ELR (cell line): ENCODE results near the gene RBM19.

Experiments
- DNase-seq: peaks from one replicate; pipeline ENCODE4 v3.0.0-alpha.2; 2015; ENCODE audit warnings: low read depth

The RBM19 gene

DNA sequence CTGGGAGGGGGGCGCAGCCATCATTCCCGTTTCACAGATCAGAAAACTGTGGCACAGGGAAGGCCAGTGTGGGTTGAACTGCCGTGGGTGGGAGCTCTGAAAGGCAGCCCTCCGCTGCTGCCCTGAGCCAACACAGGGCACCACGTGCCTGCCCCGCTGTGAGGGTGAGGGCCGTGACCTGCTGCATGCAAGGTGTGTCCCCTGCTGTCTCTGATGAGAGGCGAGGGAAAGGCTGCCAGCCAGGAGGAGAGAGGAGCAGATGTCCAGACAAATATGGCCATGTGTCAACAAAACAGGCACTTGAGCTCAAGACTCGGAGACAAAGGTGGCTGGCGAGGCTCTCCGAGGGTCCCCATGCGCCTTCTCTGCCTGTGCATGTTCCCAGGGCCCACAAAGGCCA lies 108.8 kb downstream of the RBM19 start:
- DNase-seq: no peak

DNA sequence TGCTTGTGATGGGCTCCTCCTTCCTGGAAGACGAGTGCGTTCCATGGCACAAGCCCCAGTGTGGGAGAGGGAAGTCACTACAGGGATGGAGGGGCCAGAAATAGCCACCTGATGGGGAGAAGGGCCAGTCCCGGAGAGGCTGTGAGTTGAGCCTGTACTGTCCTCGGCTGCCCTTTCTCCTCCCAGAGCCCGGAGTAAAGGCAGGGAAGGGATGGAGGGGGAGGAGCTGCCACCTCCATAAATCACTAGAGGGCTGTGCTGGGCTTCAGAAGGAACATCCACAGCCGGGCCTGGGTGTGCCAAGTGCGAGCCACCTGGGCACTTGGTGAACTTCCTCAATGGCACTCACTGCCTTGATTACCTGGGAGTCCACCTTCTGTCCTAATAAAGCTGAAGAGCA lies 110.1 kb downstream of the RBM19 start:
- DNase-seq: no peak

DNA sequence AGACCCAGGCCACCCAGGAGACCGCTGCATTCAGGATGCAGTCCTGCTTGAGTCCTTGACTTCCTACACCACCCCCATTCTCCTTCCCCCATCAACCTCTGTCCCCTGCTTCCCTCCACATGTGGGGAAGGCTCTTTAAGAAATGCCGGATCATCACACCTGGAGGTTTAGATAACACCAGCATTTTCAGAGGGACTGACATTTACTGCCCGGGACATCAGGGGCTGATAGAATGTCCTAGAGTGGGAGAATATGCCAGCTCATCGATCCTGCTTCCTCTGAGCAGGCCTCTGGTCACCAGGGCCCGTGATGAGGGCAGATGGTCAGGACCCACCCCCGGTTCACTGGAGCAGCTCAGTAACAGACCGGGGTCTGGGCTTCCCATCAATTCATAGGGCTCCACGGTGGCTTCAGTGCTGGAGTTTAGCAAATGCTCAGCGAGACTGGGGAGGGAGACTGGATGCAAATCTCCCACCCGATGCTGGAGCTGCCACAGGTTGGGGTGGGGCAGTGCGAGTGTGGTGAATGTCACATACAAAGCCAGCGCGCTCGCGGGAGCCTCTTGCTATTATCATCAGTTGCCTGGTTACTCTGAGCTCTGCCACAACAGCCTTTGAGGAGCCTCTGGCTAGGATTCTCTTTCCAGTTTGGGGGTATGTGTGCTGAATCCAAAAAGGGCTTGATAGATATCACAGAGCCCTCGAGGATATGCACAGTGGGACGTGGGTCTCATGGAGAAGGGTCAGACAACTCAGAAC lies 111.6 kb downstream of the RBM19 start:
- DNase-seq: no peak

DNA sequence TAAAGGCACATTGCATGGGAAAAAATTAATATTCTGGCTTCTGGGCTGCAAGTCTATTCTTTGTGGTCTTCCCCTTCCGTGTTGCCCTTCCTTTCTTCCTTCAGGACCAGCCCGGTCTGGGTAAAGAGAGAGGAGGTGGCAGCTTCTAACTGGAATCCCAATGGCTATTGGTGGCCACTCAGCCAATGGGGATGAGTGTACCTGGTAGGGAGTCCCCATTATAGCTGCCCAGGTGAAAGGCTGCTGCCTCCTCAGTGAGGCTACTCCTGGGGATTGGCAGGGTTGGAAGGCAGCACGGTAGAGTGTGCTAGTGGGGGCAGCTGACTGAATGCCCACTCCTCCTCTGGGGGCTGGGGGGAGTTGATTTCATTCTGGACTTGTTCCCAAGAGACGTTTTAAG lies 112.6 kb downstream of the RBM19 start:
- DNase-seq: no peak

DNA sequence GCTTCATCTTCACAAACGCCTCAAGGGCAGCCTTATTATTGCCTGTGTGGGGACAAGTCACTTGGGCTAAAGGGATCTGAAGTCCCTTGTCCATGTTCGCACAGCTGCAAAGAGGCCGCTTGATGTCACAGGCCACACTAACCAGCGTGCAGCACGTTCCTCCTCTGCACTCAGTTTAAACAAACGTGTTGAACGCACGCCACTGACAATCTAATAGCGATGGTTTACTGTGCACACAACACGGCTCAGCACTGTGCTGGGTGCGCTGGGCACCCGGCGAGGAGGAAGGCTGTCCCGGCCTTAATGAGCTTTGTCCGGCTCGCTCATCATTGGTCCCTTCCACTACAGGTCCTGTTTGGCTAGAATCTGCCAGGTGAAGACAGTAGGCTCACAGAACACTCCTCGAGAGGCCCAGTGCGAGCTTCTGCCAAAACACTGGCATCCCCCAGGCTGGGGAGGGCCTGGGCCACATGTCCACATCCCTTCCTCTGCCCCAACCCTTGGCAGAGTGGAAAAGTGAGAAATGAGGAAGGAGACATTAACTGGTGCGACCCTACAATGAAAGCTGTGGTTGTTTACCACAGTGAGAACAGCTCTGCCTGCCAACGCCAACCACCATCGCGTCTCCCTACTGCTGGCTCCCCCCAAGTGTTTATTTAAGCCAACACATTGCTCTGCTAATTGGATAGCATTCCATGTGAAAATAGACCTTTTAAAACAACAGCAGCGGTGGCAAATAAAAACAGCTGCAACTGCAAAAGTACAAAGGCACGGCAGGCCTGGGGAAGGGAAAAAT lies 113.2 kb downstream of the RBM19 start:
- no peak for DNase-seq

DNA sequence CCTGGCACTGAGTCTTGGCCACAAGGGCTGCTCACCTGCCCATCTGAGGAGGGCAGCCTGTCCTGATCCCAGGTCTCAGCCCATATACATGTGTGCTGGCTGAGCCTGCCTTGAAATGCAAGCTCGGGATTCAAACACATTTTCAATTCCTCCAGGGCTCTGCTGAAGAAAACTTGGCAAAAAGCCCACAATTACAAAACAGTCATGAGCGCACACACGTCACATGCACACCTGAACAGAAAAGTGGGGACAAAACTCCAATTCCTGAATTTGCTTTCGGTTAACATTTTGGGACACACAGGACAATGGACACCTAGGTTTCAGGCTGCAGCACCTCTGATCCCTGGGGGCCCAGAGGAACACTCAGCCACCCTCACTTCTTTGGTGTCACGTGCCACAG lies 113.9 kb downstream of the RBM19 start:
- DNase-seq: no peak

DNA sequence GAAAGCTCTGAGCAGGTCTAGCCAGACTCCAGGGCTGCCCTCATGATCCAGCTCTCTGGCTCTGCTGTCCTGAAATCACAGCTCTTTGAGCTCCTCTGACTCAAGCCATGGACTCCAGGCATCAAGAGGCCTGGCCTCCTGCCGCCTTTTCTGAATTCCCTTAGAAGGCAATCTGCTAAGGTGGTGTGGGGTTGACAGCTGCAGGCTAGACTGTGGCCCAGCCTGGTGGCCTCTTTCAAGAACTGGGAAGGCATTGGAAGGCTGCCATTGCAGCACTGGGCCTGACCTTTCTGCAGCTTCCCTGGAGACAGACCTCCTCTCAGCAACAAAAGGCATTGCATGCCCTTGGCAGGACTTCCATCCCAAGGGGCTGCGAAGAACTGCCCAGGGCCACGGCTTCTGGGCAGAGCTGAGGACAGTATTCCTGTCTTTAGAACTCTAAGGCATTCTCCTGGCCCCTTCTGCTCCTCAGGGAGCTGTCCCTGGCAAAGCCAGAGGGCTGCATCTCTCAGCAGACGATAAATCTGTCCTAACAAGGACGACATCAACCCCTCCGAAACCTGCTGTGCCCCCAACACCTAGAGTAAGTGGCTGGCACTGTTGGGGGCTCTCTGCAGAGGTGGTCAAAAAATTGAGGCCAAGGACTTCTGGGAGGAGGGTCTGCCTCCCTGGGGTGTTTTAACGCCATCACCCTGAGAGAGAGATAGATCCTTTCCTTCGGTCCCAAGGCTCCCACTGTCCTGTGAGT lies 115.6 kb downstream of the RBM19 start:
- DNase-seq: no peak

DNA sequence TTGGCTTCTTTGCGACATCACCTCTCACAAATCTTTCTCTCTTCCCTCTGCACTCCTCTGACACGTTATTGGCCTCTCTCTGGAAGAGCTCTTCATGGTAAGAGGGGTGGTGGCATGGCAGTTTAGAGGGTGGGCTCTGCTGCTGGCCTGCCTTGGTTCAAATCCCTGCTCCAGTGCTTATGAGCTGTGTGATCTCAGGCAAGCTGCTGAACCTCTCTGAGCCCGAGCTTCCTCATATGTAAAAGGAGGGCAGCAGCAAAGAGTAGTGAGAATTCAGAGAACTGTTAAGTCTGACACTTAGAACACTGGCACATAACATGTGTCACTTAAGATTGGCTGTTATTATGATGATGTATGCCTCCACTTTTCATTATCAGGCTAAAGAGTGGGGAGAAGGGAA lies 118.3 kb downstream of the RBM19 start:
- DNase-seq: no peak

DNA sequence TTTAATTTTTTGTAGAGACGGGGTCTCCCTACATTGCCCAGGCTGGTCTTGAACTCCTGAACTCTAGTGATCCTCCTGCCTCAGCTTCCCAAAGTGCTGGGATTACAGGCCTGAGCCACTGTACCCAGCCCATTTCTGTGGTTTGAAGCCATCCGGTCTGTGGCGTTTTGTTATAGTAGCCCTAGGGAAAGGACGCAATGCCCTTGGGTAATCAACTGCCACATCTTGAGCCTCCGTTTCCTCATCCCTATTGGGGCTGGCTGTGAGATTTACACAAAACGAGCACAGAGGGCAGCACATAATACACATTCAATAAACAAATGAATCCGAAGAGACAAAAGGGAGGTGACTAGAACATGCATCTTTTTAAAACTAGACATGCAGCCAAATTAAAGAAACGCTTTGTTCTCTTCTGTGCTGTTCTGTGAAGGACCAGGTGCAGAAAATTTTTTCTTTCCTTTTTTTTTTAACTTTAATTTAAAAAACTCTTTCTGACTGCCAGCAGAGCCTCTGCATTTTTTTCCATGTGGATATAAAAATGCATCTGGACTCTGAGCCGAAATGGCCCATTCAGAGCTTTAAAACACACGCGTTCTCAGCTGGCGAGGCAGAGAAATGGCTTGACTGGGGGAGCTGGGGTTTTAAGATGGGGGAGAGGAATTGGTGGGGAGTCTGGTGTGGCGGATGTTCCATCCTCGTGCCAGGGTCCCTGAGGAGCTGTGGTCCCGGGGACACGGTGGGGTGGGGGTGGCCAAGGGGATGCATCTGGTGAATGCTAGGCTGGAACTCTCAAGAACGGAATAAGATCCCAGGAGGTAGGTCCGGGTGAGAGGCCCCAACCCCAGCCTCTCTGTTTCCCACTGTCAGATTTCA lies 119.0 kb downstream of the RBM19 start:
- DNase-seq: no peak

DNA sequence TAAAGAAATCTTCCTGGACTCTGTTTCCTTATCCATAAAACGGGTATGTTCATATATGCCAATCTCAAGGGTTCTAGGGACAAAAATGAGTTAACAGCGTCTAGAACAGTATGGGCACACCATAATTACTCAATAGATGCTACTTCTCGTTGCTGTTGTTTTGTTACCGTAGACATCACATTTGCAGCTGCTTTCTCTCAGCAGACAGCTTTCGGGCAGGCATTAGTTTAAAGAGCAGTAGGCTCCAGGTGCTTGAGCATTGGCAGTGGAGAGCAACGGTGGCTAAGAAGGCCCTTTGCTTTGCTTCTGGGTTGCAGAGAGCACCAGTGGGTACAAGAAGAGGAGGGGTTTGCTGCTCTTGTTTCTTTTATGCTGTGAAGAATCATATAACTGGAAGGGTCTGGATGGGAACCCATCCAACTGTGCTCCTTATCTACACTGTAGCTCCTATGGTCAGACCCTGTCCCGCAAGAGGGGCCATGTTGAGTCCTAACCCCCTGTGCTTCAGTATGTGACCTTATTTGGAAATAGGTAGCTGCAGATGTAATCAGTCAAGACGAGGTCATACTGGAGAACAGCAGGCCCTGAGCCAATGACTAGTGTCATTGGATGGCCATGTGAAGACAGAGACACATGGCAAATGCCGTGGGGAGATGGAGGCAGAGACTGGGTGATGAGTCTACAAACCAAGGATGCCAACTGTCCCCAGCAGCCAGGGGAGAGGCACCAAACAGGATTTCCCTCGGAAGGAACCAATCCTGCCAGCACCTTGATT lies 120.0 kb downstream of the RBM19 start:
- DNase-seq: no peak

DNA sequence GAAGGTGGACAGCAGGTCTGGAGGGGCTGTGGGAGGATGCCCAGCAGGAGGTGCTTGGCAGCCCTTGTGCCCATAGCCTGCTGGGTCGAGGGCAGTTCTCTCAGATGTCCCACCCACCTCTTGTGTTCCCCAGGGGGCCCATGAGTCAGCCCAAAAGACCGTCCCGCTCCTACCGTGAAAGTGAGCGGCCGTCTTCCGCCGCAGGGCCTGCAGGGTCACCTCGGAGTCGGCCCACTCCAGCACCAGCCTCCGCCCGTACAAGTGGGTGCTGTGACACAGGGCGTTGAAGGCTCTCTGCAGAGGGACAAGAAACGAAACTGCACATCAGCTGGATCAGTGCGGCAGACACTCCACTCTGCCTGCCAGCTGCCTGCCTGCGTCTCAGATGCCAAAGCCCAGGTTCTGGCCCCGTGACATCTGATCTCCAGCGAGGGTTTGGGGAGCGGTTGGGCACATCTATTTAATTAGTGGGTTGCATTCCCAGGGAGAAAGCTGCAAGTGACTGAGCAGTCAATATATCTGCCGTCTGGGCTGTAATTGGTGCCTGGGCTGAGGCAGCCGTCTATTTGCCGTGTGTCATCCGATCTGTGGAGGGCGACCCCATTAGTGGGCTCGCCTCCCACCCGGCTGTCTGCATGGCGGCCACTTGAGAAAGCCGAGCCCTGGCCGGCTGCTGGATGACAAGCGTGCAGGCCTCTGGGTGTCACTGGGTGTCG lies 121.5 kb downstream of the RBM19 start:
- no peak for DNase-seq

DNA sequence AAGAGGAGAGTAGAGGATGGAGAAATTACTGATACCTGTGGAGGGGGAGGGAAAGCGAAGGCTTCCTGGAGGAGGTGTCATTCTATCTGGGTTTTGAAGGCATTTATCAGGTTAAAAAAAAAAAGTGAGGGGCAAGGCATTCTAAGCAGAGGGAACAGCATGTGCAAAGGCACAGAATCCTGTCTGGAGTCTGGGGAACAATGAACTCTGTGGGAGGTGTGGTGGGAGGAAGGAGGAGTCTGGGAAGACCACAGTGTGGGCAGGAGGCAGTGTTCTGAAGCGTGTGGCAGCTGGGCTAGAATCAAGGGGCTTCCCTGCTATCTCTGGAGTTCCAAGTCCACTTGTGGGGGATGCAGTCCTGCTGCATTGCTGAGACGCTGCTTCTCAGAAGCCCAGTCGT lies 123.4 kb downstream of the RBM19 start:
- DNase-seq: no peak

DNA sequence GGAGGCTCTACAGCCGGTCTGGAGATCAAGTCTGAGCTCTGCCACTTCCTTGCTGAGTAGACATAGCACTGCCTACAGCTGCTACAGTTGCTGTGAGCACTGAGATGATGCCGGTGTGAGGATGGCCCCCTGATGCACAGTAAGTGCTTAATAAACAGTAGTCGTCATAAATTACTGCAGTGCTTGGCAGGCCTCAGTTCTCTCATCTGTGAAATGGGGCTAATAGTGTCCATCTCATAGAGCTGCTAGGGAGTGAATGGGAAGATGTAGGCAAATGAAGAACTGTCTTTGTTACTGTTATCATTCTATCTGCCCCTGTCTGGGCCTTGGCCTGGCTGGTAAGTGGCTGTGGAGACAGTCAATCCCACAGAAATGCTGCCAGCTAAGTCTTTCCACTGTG lies 124.3 kb downstream of the RBM19 start:
- DNase-seq: no peak

DNA sequence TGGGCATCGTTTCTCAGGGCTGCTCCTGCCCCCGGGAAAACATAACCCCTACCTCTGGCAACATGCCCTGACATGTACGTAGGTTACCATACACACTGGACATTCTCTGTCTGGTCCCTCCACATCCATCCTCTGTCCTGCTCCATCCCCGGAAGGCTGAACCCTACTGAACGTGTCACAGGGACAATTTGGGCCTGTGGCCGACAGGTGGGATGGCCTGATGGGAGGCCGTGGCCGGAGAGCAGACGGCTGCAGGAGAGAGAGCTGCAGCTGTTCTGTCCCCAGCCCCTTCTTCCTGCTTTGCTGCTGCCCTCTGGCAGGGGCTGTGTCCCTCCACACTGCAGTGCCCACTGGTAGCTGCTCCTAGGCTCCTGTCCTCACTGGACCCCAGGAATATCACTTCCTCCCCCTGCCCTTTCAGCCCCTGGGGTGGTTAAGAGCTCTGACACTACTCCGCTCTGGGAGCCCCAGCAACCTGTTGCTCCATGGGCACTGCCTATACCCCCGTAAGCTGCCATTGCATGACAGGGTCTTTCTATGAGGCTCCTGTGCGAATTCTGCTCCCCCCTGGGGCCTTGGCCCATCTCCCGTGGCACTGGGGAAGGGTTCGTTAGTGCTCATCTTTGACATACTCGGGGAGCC lies 125.6 kb downstream of the RBM19 start:
- DNase-seq: no peak

DNA sequence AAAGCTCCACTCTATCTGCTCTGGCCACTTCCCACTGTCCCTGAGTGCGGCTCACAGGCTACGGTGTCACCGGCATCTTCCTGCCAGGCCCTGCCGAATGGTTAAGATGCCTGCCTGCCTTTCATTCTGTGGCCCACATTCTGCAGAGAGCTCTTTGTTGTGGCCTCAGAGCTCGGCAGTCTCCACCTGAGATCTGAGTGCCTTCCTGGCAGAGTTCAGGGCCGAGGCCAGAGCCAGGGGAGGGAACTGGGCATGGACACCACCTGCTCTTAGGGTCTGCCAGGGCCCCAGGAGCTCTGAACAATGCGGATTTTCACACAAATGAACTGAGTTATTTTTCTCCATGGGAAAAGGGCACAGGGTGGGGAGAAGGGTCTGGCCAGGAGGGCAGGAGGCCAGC lies 127.2 kb downstream of the RBM19 start:
- no peak for DNase-seq

DNA sequence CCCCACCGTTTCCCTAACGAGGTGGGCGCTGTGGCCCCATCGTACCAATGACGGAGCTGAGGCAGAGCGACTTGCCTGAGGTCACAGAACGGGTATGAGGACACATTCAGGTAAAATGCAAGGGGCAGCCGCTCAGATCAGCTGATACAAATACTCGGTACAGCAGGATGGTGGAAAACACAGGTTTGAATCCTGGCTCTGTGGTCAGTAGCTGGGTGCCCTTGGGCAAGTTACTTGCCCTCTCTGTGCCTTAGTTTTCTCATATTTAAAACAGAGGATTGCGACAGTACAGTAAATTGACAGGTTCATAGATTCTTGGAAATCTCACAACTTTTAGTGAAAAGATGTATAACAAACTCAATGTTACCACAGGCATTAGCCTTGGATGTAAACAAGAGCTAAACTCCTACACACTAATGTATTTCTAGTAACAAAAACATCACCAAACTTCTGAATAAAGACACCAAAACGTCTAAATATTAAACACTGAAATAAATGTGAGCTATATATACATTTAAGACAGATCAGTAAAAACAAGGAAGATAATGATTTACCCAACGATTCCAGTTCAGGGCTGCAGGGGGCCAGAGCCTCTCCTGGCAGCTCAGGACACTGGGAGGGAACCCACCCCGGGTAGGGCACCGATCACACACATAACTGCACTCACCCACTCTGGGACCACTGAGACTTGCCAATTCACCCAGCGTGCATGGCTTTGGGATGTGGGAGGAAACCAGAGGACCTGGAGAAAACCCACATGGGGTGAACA lies 128.4 kb downstream of the RBM19 start:
- no peak for DNase-seq

DNA sequence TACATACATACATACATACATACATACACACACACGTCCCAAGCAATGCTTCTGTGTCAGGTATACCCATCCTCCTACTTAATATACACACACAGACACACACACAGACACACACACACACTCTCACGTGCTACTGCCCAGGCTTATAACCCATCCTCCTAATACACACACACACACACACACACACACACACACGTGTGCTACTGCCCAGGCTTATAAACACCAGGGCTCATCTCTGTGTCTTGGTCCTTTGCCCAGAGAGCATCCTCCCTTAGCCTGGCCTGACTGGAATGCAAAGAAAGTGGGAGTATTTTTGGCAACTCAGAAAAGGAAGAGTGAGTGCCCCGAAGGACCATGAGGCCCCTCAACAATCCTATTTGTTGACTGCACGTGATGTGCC lies 129.0 kb downstream of the RBM19 start:
- DNase-seq: no peak

DNA sequence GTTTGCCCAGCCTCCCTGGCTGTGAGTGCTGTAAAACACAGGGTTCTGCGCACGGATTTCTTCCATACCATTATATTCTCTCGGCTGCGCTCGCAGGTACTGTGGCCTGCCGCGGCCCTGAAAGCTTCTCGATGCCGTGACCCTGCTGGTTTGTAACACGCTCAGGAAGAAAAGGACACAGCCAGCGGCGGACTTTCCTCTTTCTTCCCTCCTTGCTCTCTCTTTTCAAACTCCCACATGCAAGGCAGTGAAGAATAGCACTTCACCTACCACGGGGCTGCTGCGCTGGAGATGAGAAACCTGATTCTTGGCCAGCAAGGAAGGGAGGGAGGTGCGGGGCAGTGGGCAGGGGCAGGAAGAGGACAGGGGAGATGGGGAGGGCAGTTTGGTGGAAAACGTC lies 130.2 kb downstream of the RBM19 start:
- no peak for DNase-seq

DNA sequence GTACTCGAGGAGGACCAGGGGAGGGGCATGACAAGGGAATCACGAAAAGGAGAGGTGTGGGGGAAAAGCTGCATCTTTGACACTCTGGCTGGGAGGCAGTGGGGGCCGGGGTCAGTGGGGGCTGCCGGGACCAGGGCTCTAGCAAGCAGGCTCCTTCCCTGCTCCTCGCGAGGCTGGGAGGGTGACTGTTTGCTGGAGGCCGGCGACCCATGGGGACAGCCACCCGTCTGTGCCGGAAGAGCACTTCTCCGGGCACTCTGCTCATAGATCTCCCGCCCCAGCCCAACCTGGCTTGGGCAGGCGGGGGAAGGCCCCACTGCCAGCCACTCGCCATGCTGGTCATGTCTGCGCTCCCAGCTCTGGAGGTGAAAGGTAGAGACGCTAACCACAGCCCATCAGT lies 130.7 kb downstream of the RBM19 start:
- DNase-seq: no peak
